GM12874 (cell line): ENCODE results near the gene KCTD1.

Source experiments
- CTCF ChIP-seq: IDR thresholded peaks from 2 replicates; pipeline ENCODE4 v1.5.1; 2011; ENCODE audit warnings: low read depth, mild to moderate bottlenecking, control low read depth, low read length, moderate library complexity; ENCODE audit not compliant: insufficient read depth

Gene KCTD1

GRCh38 chr18:26429535-26430226 is 118.7 kb downstream of the KCTD1 start:
- TF ChIP-seq CTCF = no peak

GRCh38 chr18:26425148-26425531 is 123.2 kb downstream of the KCTD1 start:
- TF ChIP-seq CTCF = no peak

DNA sequence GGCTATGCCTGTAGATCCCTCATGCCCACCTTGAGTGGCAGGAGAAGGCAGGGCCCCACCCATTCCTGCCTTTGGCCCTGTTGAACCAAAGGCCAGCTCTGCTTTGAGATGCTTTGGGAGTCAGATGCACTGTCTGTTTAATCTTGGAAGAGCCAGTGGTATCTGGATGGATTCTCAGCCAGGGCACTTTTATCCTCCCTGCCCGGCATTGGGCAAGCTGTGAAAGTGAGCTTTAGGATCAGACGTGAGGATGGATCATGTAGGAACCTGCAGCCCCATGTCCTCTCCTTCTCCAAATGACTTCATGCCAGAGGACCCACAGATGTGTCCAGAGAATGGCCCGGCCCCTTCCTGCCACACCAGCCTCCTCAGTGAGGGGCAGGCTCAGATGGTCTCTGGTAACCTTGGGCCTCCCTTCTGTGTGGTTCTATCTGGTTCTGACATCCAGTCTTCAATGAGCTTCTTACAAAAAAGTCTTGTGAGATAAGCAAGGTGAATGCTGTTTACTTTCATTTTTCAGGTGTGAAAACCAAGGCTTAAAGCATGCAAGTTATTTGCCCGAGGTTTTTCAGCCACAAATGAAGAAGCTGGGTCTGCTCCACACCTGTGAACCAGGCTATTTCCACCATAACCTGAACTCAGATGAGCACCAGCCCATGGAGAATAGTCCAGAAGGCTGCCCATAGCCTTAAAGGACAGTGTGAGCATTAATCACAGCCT is 123.8 kb downstream of the KCTD1 start:
- TF ChIP-seq CTCF = no peak

DNA sequence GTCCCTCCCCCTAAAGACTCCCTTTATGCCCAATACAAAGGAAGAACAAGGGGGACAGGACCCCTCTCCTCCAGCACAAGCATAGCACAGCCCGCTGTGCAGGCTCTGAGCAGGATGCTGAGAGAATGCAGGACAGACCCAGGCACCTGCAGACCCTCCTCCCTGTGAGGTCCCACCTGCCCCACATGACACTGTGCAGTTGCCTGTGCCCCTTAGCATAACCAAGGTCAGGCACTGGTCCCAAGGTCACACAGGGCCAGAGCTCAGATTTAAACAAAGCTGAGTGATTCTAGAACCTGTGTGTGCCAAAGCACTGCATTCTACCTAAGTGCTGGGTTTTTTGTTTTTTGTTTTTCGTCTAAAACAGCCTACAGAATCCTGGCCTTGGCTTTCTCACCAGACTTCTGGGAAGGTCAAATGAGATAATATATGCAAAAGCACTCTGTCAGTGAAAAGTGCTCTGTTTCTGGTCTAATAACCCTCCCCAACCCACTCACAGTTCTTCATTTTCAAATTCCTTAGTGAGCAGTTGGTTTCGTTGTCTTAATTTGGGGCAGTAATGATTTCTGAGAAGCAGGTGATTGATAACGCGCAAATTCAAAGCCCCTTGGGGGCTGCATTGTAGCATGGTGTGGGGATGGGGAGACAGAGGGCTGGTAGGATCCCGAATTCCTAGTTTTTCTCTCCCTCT is 125.7 kb downstream of the KCTD1 start:
- no peak for TF ChIP-seq CTCF

- TF ChIP-seq CTCF = no peak
These were observed 126.4 kb downstream of the KCTD1 start for GRCh38 chr18:26421931-26422330.

DNA sequence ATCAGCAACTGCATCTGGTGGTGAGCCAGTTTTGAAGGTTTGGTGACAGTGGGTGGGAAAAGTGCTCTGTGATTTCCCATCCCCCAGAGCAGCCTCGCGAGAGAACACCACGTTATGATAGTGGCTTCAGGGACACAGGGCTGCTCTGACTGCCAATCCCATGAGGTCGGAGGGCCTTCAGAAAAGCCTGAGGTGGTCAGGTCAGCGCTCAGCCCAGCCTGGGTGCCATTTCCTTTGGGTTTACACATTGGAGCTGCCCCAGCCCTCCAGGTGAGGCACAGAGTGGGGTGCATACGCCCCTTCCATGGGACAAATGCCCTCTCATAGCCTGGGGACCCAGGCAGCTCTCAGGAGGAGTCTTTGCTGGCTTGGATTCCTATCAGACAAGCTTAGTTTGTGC is 126.8 kb downstream of the KCTD1 start:
- no peak for TF ChIP-seq CTCF

GRCh38 chr18:26419746-26420145 is 128.6 kb downstream of the KCTD1 start:
- no peak for TF ChIP-seq CTCF
